Measurements from ENCODE around the gene FAM219A. TPM values are rescaled to one million over a fixed set of nuclear protein-coding genes. Genes with fewer than 3 reads are reported as not detected.

Gene FAM219A
- total RNA-seq, 1 donor from 2014 or later: 25.9 TPM

- DNase-seq (ENCODE audit: extremely low spot score, unreplicated experiment): no peak
- Mint-ChIP-seq H3K36me3 (ENCODE audit: unreplicated experiment) (no peaks in the 10 kb centered on the region), H3K9me3 (ENCODE audit: unreplicated experiment) (no peaks in the 10 kb centered on the region), H3K4me3 (ENCODE audit: unreplicated experiment) (no peak overlapping the region), H3K27me3 (ENCODE audit: unreplicated experiment) (peaks cover 32% of the 10 kb centered on the region), H3K27ac (ENCODE audit: unreplicated experiment) (no peak overlapping the region), H3K4me1 (ENCODE audit: unreplicated experiment) (no peaks in the 10 kb centered on the region)
- TF ChIP-seq CTCF (IDR thresholded peaks at IDR 0.05): no peak
These were observed 35.7 kb upstream of the FAM219A start for GRCh38 chr9:34493972-34494535.

GRCh38 chr9:34492051-34492450, 33.7 kb upstream of the FAM219A start:
- H3K4me3 Mint-ChIP-seq (ENCODE audit: unreplicated experiment): no peak overlapping the region

GRCh38 chr9:34491596-34491995, 33.2 kb upstream of the FAM219A start:
- Mint-ChIP-seq H3K27ac (ENCODE audit: unreplicated experiment) (no peak overlapping the region), H3K36me3 (ENCODE audit: unreplicated experiment) (no peaks in the 10 kb centered on the region), H3K4me1 (ENCODE audit: unreplicated experiment) (no peaks in the 10 kb centered on the region), H3K9me3 (ENCODE audit: unreplicated experiment) (no peaks in the 10 kb centered on the region), H3K4me3 (ENCODE audit: unreplicated experiment) (no peak overlapping the region), H3K27me3 (ENCODE audit: unreplicated experiment) (peaks cover 34% of the 10 kb centered on the region)
- no peak for DNase-seq (ENCODE audit: extremely low spot score, unreplicated experiment)
- no peak for TF ChIP-seq CTCF (IDR thresholded peaks at IDR 0.05)

More at GRCh38 chr9:34492051-34492450, 33.7 kb upstream of the FAM219A start:
- Mint-ChIP-seq H3K36me3 (ENCODE audit: unreplicated experiment) (no peaks in the 10 kb centered on the region), H3K9me3 (ENCODE audit: unreplicated experiment) (no peaks in the 10 kb centered on the region), H3K27me3 (ENCODE audit: unreplicated experiment) (peaks cover 30% of the 10 kb centered on the region), H3K4me1 (ENCODE audit: unreplicated experiment) (no peaks in the 10 kb centered on the region), H3K27ac (ENCODE audit: unreplicated experiment) (no peak overlapping the region)
- no peak for TF ChIP-seq CTCF (IDR thresholded peaks at IDR 0.05)
- DNase-seq (ENCODE audit: extremely low spot score, unreplicated experiment): no peak

- Mint-ChIP-seq H3K9me3 (ENCODE audit: unreplicated experiment) (no peaks in the 10 kb centered on the region), H3K36me3 (ENCODE audit: unreplicated experiment) (no peaks in the 10 kb centered on the region), H3K4me3 (ENCODE audit: unreplicated experiment) (no peak overlapping the region), H3K27me3 (ENCODE audit: unreplicated experiment) (peaks cover 38% of the 10 kb centered on the region), H3K4me1 (ENCODE audit: unreplicated experiment) (no peaks in the 10 kb centered on the region), H3K27ac (ENCODE audit: unreplicated experiment) (no peak overlapping the region)
- TF ChIP-seq CTCF (IDR thresholded peaks at IDR 0.05): no peak
- DNase-seq (ENCODE audit: extremely low spot score, unreplicated experiment): no peak
These were observed 32.4 kb upstream of the FAM219A start for GRCh38 chr9:34490760-34491159.

GRCh38 chr9:34490360-34490759, 32.0 kb upstream of the FAM219A start:
- no peak for TF ChIP-seq CTCF (IDR thresholded peaks at IDR 0.05)
- H3K9me3 Mint-ChIP-seq (ENCODE audit: unreplicated experiment): no peaks in the 10 kb centered on the region
- DNase-seq (ENCODE audit: extremely low spot score, unreplicated experiment): no peak
- peaks cover 42% of the 10 kb centered on the region for H3K27me3 Mint-ChIP-seq (ENCODE audit: unreplicated experiment)
- no peak overlapping the region for H3K4me3 Mint-ChIP-seq (ENCODE audit: unreplicated experiment)
- H3K4me1 Mint-ChIP-seq (ENCODE audit: unreplicated experiment): no peaks in the 10 kb centered on the region
- no peaks in the 10 kb centered on the region for H3K36me3 Mint-ChIP-seq (ENCODE audit: unreplicated experiment)
- H3K27ac Mint-ChIP-seq (ENCODE audit: unreplicated experiment): no peak overlapping the region

Data from osteocyte (in vitro differentiated cells).